Mucosa of stomach (tissue), 1 donor: Measurements from ENCODE around the gene ANKRD53.
"Not testable (repeated sequence)": the region's sequence is repeated elsewhere in the genome, so short reads cannot be mapped to it uniquely, and the experiment has no call there.

Experiments used
- H3K27me3 ChIP-seq: one replicate; pipeline ENCODE4 v1.7.0; 2013; ENCODE audit warnings: mild to moderate bottlenecking, low read length; ENCODE audit not compliant: control insufficient read depth, insufficient read depth
- H3K36me3 ChIP-seq: one replicate; pipeline ENCODE4 v1.7.0; 2013; ENCODE audit warnings: low read length; ENCODE audit not compliant: control insufficient read depth, insufficient read depth
- H3K4me1 ChIP-seq: one replicate; pipeline ENCODE4 v1.7.0; 2013; ENCODE audit warnings: mild to moderate bottlenecking, low read length; ENCODE audit not compliant: control insufficient read depth, insufficient read depth
- H3K4me3 ChIP-seq: one replicate; pipeline ENCODE4 v1.7.0; 2013; ENCODE audit warnings: low read length
- H3K9ac ChIP-seq: one replicate; pipeline ENCODE4 v1.7.0; 2013; ENCODE audit warnings: mild to moderate bottlenecking, low read length, moderate library complexity
- H3K9me3 ChIP-seq: one replicate; pipeline ENCODE4 v1.7.0; 2013; ENCODE audit warnings: mild to moderate bottlenecking, low read length, moderate library complexity; ENCODE audit not compliant: control insufficient read depth
- donor health status: Pancreatic carcinoma.

ANKRD53 gene

GRCh38 chr2:71019989-71020388 is 41.6 kb downstream of the ANKRD53 start:
- not testable (repeated sequence) for H3K9ac ChIP-seq, H3K4me1 ChIP-seq, H3K36me3 ChIP-seq, H3K4me3 ChIP-seq, H3K9me3 ChIP-seq, H3K27me3 ChIP-seq

- H3K4me3 ChIP-seq, H3K27me3 ChIP-seq, H3K9ac ChIP-seq, H3K36me3 ChIP-seq, H3K4me1 ChIP-seq, H3K9me3 ChIP-seq: not testable (repeated sequence)
Observed at GRCh38 chr2:71021394-71021793, 43.0 kb downstream of the ANKRD53 start.

- not testable (repeated sequence) for H3K9me3 ChIP-seq, H3K9ac ChIP-seq, H3K36me3 ChIP-seq, H3K4me1 ChIP-seq, H3K4me3 ChIP-seq, H3K27me3 ChIP-seq
Observed at GRCh38 chr2:71023553-71024243, 45.3 kb downstream of the ANKRD53 start.
